Activated CD4-positive, alpha-beta T cell treated with anti-CD3 and anti-CD28 coated beads, Interleukin-2, amount 10 ng/mL, durations not matched to agents 7 days and 5 days (primary cell): ENCODE results near the gene LGALS9B. TPM values are rescaled to one million over a fixed set of nuclear protein-coding genes. Genes with fewer than 3 reads are reported as not detected.
"Not testable (repeated sequence)": the region's sequence is repeated elsewhere in the genome, so short reads cannot be mapped to it uniquely, and the experiment has no call there.

ENCODE experiments used
- CTCF ChIA-PET: fragments of 350-600 bp; sonication (Branson Sonifier 250); formaldehyde crosslinking; loops from one replicate; lab custom pipeline; 2021; ENCODE audit warnings: antibody characterized with exemption; lab: Charles Lee
- POLR2A ChIA-PET: fragments of 350-600 bp; sonication (Branson Sonifier 250); formaldehyde crosslinking; loops from one replicate; lab custom pipeline; 2021; ENCODE audit warnings: antibody characterized with exemption; lab: Charles Lee
- DNase-seq: peaks from one replicate; pipeline ENCODE4 v3.0.0-alpha.2; 2020
- H3K27ac Mint-ChIP-seq: one replicate; pipeline ENCODE4 v1.8.0; 2021; ENCODE audit warnings: mild to moderate bottlenecking, moderate library complexity, mixed read lengths
- H3K27me3 Mint-ChIP-seq: one replicate; pipeline ENCODE4 v1.8.0; 2021; ENCODE audit warnings: mixed read lengths
- H3K36me3 Mint-ChIP-seq: one replicate; pipeline ENCODE4 v1.8.0; 2021; ENCODE audit warnings: low read depth, mixed read lengths
- H3K4me1 Mint-ChIP-seq: one replicate; pipeline ENCODE4 v1.8.0; 2021; ENCODE audit warnings: mixed read lengths
- H3K4me3 Mint-ChIP-seq: one replicate; pipeline ENCODE4 v1.8.0; 2021; ENCODE audit warnings: mild to moderate bottlenecking, moderate library complexity, mixed read lengths
- H3K9me3 Mint-ChIP-seq: one replicate; pipeline ENCODE4 v1.8.0; 2021; ENCODE audit warnings: mixed read lengths
- total RNA-seq, 2 experiments: library from RNA; stranded (reverse); gene quantifications; one replicate each; pipeline ENCODE4 v1.2.3, GENCODE V29; 2021

The LGALS9B gene
- under 1 TPM; 0.44 to 0.84 TPM for total RNA-seq

DNA sequence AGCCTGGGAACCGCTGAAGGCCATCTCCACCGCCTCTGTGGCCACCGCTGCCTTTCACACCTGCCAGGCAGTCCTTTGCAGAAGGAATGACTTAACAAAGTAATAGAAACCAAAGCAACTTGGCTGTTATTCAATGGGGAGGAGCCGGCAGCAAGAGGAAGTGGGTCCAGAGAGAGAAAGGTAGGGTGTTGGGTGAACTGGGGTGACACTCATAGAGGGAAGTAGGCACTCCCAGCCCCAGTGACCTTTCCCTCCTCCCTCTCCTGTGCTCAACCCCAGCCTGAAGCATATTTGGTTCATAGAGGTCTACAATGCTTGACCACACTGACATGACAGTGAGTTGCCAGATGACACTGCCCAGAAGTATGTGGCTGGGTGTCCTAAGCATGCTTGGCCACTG lies at the start of gene LGALS9B:
Gene LGALS9B (minus strand): TSS at position 93 of the 400 bp plus-strand sequence. CDS start 69 bp downstream, at position 24.
- DNase-seq, H3K36me3 Mint-ChIP-seq, CTCF ChIA-PET, POLR2A ChIA-PET, H3K27me3 Mint-ChIP-seq, H3K9me3 Mint-ChIP-seq, H3K4me3 Mint-ChIP-seq, H3K4me1 Mint-ChIP-seq: not testable (repeated sequence)
- peak within 1 kb of the TSS; percentile 66 for H3K27ac Mint-ChIP-seq

DNA sequence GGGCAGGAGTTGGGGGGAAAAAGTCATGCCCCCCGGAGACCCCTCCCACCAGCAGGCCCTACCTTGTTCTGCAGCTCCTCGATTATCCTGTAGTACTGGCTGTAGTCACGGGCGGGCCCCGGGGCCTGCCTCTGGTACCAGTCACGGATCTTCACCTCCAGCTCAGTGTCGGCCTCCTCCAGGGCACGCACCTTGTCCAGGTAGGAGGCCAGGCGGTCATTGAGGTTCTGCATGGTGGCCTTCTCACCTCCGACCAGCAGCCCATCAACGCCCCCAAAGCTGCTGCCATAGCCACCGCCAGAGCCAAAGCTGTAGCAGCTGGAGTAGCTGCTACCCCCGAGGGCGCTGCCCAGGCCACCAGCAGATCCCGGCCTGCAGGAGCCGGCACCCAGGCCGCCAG lies 49.6 kb upstream of the LGALS9B start:
- CTCF ChIA-PET, POLR2A ChIA-PET, H3K27me3 Mint-ChIP-seq, H3K4me3 Mint-ChIP-seq, H3K4me1 Mint-ChIP-seq, H3K36me3 Mint-ChIP-seq, DNase-seq, H3K9me3 Mint-ChIP-seq, H3K27ac Mint-ChIP-seq: not testable (repeated sequence)

DNA sequence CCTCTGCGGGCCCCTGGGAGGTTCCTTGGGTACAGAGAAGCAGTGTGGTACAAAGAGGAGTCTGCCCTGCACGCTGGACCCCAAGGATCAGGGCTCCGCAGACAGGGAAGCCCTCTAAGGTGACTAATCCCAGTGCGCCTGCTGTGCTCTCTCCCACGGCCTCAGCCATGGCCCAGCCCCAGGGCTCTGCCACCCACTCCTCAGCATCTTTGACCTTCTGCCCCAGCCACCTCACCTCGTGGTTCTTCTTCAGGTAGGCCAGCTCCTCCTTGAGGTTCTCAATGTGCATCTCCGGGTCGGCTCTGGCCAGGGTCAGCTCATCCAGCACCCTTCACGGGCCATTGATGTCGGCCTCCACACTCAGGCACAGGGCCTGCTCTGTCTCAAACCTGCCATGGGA lies 47.8 kb upstream of the LGALS9B start:
- H3K4me3 Mint-ChIP-seq, H3K27ac Mint-ChIP-seq, POLR2A ChIA-PET, H3K27me3 Mint-ChIP-seq, CTCF ChIA-PET, H3K36me3 Mint-ChIP-seq, H3K4me1 Mint-ChIP-seq, H3K9me3 Mint-ChIP-seq, DNase-seq: not testable (repeated sequence)

DNA sequence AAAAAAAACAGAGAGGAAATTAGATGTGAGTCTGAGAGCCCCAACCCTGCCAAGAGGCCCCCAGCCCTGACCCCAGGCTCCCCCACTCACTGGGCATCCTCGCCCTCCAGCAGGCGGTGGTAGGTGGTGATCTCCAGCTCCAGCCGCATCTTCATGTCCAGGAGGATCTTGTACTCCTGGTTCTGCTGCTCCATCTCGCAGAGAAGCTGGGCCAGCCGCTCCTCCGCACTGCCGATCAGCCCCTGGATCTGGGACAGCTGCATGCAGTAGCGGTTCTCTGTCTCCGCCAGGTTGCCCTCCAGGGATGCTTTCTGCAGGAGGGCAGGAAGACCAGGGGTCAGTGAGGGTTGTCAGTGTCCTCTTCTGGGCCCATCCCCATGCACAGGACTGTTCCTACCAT lies 46.2 kb upstream of the LGALS9B start:
- H3K27ac Mint-ChIP-seq, H3K4me3 Mint-ChIP-seq, H3K4me1 Mint-ChIP-seq, H3K36me3 Mint-ChIP-seq, POLR2A ChIA-PET, DNase-seq, H3K9me3 Mint-ChIP-seq, H3K27me3 Mint-ChIP-seq, CTCF ChIA-PET: not testable (repeated sequence)

DNA sequence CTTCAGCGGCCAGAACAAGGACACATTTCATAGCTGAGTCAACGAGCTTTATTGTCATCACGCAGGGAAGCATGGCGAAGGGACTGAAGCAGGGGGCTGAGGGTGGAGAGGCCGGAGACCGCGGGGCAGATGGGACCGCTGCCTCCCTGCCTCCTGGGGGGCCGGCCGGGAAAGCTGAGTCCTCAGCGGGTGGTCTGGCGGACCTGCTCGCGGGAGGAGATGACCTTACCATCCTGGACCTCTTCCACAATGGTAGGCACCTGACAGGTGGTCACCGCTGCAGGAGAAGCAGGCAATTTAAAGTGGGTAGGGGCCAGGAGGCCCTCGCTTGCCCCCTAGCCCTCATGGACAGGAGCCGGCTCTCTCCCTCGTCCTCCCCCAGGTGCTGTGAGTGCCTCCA lies 45.0 kb upstream of the LGALS9B start:
- H3K4me3 Mint-ChIP-seq, H3K4me1 Mint-ChIP-seq, H3K9me3 Mint-ChIP-seq, H3K27me3 Mint-ChIP-seq, H3K27ac Mint-ChIP-seq, CTCF ChIA-PET, POLR2A ChIA-PET, DNase-seq, H3K36me3 Mint-ChIP-seq: not testable (repeated sequence)

DNA sequence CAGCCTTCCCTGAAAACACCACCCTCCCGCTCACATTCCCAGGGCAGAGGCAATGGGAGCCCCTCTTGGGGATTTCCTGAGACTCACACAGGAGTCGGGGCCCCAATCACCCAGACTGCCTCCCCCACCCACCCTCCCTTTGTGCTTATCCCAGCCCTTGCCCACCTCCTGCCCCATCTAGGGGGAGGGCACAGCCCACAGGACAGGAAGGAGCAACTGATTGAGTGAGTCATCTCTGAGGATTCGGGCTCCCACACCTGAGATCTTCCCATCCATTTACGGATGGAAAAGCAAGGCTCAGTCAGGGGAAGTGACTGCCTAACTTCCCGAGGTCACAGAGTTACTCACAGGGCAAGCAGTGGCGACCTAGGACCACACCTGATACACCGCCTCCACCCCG lies 44.4 kb upstream of the LGALS9B start:
- H3K27ac Mint-ChIP-seq, H3K36me3 Mint-ChIP-seq, H3K27me3 Mint-ChIP-seq, H3K4me1 Mint-ChIP-seq, DNase-seq, POLR2A ChIA-PET, H3K9me3 Mint-ChIP-seq, CTCF ChIA-PET, H3K4me3 Mint-ChIP-seq: not testable (repeated sequence)

DNA sequence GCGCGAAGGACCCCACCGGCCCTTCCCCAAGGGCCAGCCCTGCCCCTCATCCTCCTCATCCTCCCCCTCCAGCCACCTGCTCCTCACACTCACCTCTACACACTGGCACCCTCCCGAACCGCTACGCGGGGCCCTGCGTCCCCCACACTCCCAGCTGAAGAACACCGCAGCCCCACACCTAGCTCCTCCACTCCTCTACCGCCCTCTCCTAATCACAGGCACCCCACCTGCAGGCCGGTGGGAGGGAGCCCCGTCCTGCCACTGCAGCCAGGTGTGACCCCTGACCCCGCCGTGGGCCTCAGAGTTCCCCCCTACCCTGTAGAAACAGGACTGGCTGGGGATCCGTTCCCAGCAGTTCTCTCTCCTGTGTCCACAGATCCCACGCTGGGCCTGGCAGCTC lies 38.0 kb upstream of the LGALS9B start:
- H3K9me3 Mint-ChIP-seq, CTCF ChIA-PET, H3K27me3 Mint-ChIP-seq, DNase-seq, H3K36me3 Mint-ChIP-seq, H3K4me1 Mint-ChIP-seq, H3K27ac Mint-ChIP-seq, H3K4me3 Mint-ChIP-seq, POLR2A ChIA-PET: not testable (repeated sequence)

DNA sequence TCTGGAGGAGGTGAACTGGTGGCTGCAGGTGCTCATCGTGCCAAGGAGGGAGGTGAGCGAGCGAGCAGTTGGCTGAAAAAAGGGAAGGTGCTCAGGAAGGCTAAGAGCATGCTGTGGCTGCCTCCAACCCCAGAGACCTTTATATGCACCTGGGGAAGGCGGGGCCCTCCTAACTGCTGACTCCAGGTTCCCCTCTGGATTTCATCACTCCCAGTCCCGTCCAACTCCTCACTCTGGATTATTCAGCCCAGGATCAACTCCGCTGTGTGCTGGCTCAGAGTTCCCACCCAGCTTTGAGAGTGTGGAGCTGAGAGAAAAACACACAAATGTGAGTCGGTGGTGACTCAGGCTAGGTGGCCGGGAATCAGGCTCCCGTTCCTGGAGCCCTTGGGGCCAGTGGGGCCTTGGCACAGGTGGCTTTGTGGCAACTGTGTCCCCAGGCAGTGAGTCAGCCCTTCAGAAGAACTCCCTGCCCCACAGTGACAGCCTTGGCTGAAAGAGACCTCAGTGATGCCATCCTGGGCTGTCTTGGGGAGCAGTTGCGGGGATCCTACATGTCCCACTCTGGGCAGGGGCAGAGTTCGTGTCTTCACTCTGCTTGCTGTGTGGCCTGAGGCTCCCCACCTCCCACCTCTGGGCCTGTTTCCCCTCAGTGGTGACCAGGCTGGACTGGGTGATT lies 37.2 kb upstream of the LGALS9B start:
- H3K27me3 Mint-ChIP-seq, POLR2A ChIA-PET, H3K4me1 Mint-ChIP-seq, H3K27ac Mint-ChIP-seq, CTCF ChIA-PET, H3K9me3 Mint-ChIP-seq, H3K36me3 Mint-ChIP-seq, H3K4me3 Mint-ChIP-seq, DNase-seq: not testable (repeated sequence)

DNA sequence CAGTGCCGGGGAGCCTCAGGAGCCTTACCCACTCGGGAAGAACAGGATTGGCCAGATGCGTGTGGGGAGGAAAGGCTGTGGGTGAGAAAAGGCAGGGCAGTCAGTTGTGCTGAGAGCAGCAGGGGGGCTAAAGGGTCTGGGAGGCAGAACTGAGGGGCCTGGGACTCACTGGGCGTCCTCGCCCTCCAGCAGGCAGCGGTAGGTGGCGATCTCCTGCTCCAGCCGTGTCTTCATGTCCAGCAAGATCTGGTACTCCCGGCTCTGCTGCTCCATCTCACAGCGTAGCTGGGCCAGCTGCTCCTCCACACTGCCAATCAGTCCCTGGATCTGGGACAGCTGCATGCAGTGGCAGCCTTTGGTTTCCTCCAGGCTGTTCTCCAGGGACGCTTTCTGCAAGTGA lies 34.6 kb upstream of the LGALS9B start:
- H3K27ac Mint-ChIP-seq, H3K36me3 Mint-ChIP-seq, DNase-seq, H3K4me3 Mint-ChIP-seq, H3K4me1 Mint-ChIP-seq, POLR2A ChIA-PET, H3K27me3 Mint-ChIP-seq, H3K9me3 Mint-ChIP-seq, CTCF ChIA-PET: not testable (repeated sequence)

DNA sequence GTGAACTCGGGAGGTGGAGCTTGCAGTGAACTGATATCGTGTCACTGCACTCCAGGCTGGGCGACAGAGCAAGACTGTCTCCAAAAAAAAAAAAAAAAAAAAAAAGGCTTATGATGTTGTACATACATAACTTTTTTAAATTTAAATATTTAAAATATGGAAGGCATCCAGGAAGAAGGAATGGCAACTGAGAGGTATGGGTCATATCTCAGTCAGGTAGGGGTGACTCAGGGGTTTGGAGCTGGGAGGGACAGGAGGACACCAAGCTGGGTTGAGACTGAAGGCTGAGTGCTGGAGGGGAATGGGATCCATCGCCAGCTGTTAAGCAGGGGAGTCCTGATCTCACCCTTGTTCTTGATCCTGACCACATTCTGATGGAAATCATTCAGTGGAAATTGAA lies 33.0 kb upstream of the LGALS9B start:
- H3K27me3 Mint-ChIP-seq, H3K36me3 Mint-ChIP-seq, H3K27ac Mint-ChIP-seq, H3K9me3 Mint-ChIP-seq, POLR2A ChIA-PET, H3K4me1 Mint-ChIP-seq, H3K4me3 Mint-ChIP-seq, DNase-seq: not testable (repeated sequence)
- CTCF ChIA-PET, result interaction anchor here (0.7 kb wide), 1 partner anchor 274 kb away, joined by 3 read pairs; no protein-coding TSS in a partner anchor

DNA sequence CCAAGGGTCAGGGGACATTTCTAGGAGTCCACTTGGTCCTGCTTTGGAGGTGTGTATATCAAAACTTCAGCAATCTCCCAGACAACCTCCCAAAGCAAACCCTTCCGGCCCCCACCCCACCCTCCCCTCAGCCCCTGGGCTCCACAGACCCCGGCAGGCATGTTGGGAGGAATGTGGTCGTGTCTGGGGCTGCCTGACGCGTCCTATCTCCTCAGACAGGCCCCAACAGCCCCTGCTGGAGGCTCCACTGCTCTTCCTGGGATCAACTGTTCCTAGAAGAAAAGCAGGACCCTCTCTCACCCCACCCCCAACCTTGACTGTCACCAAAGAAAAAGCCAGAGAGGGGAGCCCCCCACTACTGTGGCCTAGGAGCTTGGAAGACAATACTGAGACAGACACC lies 28.1 kb upstream of the LGALS9B start:
- H3K9me3 Mint-ChIP-seq, H3K4me1 Mint-ChIP-seq: not testable (repeated sequence)

DNA sequence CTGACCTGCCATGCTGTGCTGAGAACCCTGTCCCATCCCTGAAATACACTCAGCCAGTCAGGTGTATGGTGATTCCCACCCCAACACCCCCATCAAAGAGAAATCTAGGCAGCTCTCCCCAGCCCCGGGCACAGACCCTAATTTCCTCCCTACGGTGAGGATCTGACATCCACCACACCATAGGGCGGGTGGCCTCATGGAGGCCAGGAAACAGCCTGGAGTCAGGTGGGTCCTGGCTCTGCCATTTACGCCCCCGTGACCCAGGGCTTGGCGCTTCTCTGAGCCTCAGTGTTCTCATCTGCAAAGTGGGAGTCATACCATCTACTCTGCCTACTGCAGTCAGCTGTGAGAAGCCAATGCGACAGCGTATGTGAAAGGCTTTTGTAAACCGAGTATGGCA lies 27.4 kb upstream of the LGALS9B start:
- DNase-seq, H3K27me3 Mint-ChIP-seq, POLR2A ChIA-PET, H3K4me1 Mint-ChIP-seq, CTCF ChIA-PET, H3K4me3 Mint-ChIP-seq, H3K36me3 Mint-ChIP-seq, H3K9me3 Mint-ChIP-seq, H3K27ac Mint-ChIP-seq: not testable (repeated sequence)

More for the DNA sequence above, 28.1 kb upstream of the LGALS9B start:
- H3K36me3 Mint-ChIP-seq, H3K27me3 Mint-ChIP-seq, H3K27ac Mint-ChIP-seq, DNase-seq, POLR2A ChIA-PET, CTCF ChIA-PET, H3K4me3 Mint-ChIP-seq: not testable (repeated sequence)

DNA sequence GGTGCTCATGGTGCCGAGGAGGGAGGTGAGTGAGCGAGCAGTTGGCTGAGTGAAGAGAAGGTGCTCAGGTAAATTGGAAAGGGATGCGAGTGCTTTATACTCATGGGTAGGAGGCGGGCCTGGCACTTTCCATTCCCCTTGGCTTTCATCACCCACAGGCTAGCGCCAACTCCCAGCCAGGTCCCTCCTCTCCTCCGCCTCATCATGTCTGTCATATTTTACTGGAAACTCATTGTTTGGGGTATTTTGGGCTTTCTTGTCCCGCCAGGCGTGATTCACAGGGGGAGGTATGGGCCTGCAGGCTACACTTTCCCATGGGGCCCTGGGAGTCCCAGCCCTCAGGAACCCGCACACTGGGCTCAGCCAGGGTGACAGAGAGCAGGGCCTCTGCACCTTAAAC lies 26.8 kb upstream of the LGALS9B start:
- H3K36me3 Mint-ChIP-seq, H3K9me3 Mint-ChIP-seq, DNase-seq, H3K4me1 Mint-ChIP-seq, H3K4me3 Mint-ChIP-seq, CTCF ChIA-PET, H3K27me3 Mint-ChIP-seq, H3K27ac Mint-ChIP-seq, POLR2A ChIA-PET: not testable (repeated sequence)

DNA sequence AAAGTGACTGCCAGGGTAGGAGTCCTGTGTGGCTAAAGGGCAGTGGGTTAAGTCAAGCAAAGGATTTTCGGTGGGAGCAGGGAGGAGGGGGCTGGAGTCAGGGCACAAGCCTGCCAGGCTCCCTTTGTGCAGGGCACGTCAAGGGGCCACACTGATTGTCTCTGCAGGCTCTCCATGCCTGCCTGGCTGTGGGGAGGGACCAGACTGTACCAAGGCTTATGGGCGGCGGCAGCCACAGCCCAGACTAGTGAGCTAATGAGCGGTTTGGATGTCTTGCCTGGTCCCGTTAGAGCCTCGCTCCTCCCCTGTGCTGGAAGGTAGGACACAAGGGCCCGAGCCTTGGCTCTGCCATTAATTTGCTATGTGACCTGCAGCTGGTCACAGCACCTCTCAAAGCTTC lies 25.6 kb upstream of the LGALS9B start:
- POLR2A ChIA-PET, result not testable (repeated sequence)

More for the DNA sequence above, 25.6 kb upstream of the LGALS9B start:
- H3K36me3 Mint-ChIP-seq, CTCF ChIA-PET, H3K4me3 Mint-ChIP-seq, DNase-seq, H3K4me1 Mint-ChIP-seq, H3K9me3 Mint-ChIP-seq, H3K27me3 Mint-ChIP-seq, H3K27ac Mint-ChIP-seq: not testable (repeated sequence)
